Mesenchymal stem cell (in vitro differentiated cells and primary cell): ENCODE results near the gene NINL.
"Not testable (repeated sequence)": the region's sequence is repeated elsewhere in the genome, so short reads cannot be mapped to it uniquely, and the experiment has no call there.

Experiments used
- DNase-seq: peaks from one replicate; pipeline ENCODE4 v3.0.0-alpha.2; 2013
- H2AFZ ChIP-seq: one replicate; pipeline ENCODE4 v1.6.1; 2013; ENCODE audit warnings: low read depth, mild to moderate bottlenecking, control low read depth, inconsistent platforms, low read length, moderate library complexity
- H2AK5ac ChIP-seq: 2 replicates; pipeline ENCODE4 v1.6.1; 2013; ENCODE audit warnings: low read length, moderate library complexity, mild to moderate bottlenecking, inconsistent platforms; ENCODE audit not compliant: severe bottlenecking
- H2BK120ac ChIP-seq: one replicate; pipeline ENCODE4 v1.6.1; 2013; ENCODE audit warnings: low read depth, mild to moderate bottlenecking, inconsistent platforms, low read length, moderate library complexity
- H2BK12ac ChIP-seq, 2 experiments: one replicate each; pipeline ENCODE4 v1.6.1; 2013; ENCODE audit warnings: inconsistent platforms in 2 of 2, low read length in 2 of 2, mild to moderate bottlenecking in 2 of 2, moderate library complexity in 2 of 2, control low read depth in 1 of 2
- H2BK15ac ChIP-seq: one replicate; pipeline ENCODE4 v1.6.1; 2013; ENCODE audit warnings: mild to moderate bottlenecking, low read depth, inconsistent platforms; ENCODE audit not compliant: poor library complexity, severe bottlenecking
- H2BK5ac ChIP-seq: 2 replicates; pipeline ENCODE4 v1.6.1; 2013; ENCODE audit warnings: low read depth, mild to moderate bottlenecking, low read length, control low read depth, inconsistent platforms; ENCODE audit not compliant: poor library complexity, severe bottlenecking
- H3K14ac ChIP-seq, 2 experiments: one replicate each; pipeline ENCODE4 v1.6.1; 2013; ENCODE audit warnings: inconsistent platforms in 2 of 2, low read length in 2 of 2, control low read depth in 1 of 2, mild to moderate bottlenecking in 1 of 2, moderate library complexity in 1 of 2
- H3K18ac ChIP-seq, 2 experiments: one replicate each; pipeline ENCODE4 v1.6.1; 2013; ENCODE audit warnings: inconsistent platforms in 2 of 2, low read length in 2 of 2, control low read depth in 1 of 2, low read depth in 1 of 2, mild to moderate bottlenecking in 1 of 2
- H3K23ac ChIP-seq, 2 experiments: one replicate each; pipeline ENCODE4 v1.6.1; 2013; ENCODE audit warnings: inconsistent platforms in 2 of 2, low read length in 2 of 2, mild to moderate bottlenecking in 2 of 2, moderate library complexity in 2 of 2, control low read depth in 1 of 2
- H3K27ac ChIP-seq: 2 replicates; pipeline ENCODE4 v1.5.1; 2013; ENCODE audit warnings: mild to moderate bottlenecking, moderate library complexity, low read length, control low read depth, inconsistent platforms; ENCODE audit not compliant: poor library complexity, severe bottlenecking
- H3K27me3 ChIP-seq, 2 experiments: 2 replicates each; pipeline versions ENCODE4 v1.6.1 to v1.7.0; 2013; ENCODE audit warnings: low read length in 2 of 2, mild to moderate bottlenecking in 2 of 2, moderate library complexity in 2 of 2, control low read depth in 1 of 2, inconsistent platforms in 1 of 2; ENCODE audit not compliant: control insufficient read depth in 1 of 2, insufficient read depth in 1 of 2
- H3K36me3 ChIP-seq, 2 experiments: 2 replicates each; pipeline versions ENCODE4 v1.6.1 to v1.7.0; 2013; ENCODE audit warnings: low read length in 2 of 2, control low read depth in 1 of 2, inconsistent platforms in 1 of 2, low read depth in 1 of 2, mild to moderate bottlenecking in 1 of 2; ENCODE audit not compliant: insufficient read depth in 2 of 2, control insufficient read depth in 1 of 2
- H3K4ac ChIP-seq, 2 experiments: one replicate each; pipeline ENCODE4 v1.6.1; 2013; ENCODE audit warnings: inconsistent platforms in 2 of 2, low read length in 2 of 2, mild to moderate bottlenecking in 2 of 2, moderate library complexity in 2 of 2, control low read depth in 1 of 2, low read depth in 1 of 2
- H3K4me1 ChIP-seq: 2 replicates; pipeline ENCODE4 v1.6.1; 2013; ENCODE audit warnings: low read depth, low read length, control low read depth; ENCODE audit not compliant: control insufficient read depth, insufficient read depth
- H3K4me2 ChIP-seq: 2 replicates; pipeline ENCODE4 v1.6.1; 2013; ENCODE audit warnings: low read length, mild to moderate bottlenecking, inconsistent platforms; ENCODE audit not compliant: poor library complexity, severe bottlenecking
- H3K4me3 ChIP-seq, 2 experiments: 2 replicates each; pipeline versions ENCODE4 v1.5.1 to v1.7.0; 2013; ENCODE audit warnings: low read length in 2 of 2, mild to moderate bottlenecking in 2 of 2, control low read depth in 1 of 2, low read depth in 1 of 2; ENCODE audit not compliant: insufficient read depth in 1 of 2
- H3K79me1 ChIP-seq: replicated peaks from 2 replicates; pipeline ENCODE4 v1.6.1; 2013; ENCODE audit warnings: mild to moderate bottlenecking, control low read depth, low read length, inconsistent platforms; ENCODE audit not compliant: poor library complexity, severe bottlenecking
- H3K9ac ChIP-seq: 2 replicates; pipeline ENCODE4 v1.7.0; 2013; ENCODE audit warnings: mild to moderate bottlenecking, low read length, moderate library complexity
- H3K9me3 ChIP-seq: 2 replicates; pipeline ENCODE4 v1.7.0; 2013; ENCODE audit warnings: mild to moderate bottlenecking, low read length; ENCODE audit not compliant: control insufficient read depth
- H4K8ac ChIP-seq: one replicate; pipeline ENCODE4 v1.6.1; 2013; ENCODE audit warnings: inconsistent platforms, mild to moderate bottlenecking, low read length, moderate library complexity
- H4K91ac ChIP-seq: one replicate; pipeline ENCODE4 v1.6.1; 2013; ENCODE audit warnings: mild to moderate bottlenecking, low read length, inconsistent platforms
- WGBS: methylation state at CpG from one replicate; pipeline ENCODE4 v1.1.7; 2013; ENCODE audit warnings: mixed read lengths; 5-methylcytosine and 5-hydroxymethylcytosine counted together

Gene NINL

DNA sequence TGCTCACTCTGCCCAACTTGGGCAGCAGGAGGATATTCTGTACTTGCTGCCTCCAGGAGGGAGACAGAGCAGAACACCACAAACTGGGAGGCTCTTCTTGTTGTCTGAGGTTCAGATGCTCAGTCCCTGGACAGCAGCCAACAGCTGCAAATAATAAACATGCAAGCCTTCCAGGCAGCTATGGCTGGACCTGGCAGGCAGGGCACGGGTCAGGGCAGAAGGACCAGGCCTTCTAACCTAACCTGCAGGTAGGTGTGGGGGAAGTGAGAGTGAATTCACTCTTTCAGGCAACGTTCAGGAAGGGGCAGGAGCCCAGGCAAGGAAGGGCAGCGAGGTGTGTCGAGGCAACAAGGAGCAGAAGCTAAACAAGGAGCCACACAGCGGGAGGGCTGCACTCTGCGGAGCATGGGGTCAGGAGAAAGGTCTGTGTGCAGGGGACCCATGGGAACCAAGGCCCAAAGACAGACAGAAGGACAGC, 31.5 kb downstream of the NINL start:
- Histone ChIP-seq H3K14ac (no peak overlapping the region), H3K4me3 (no peak overlapping the region), H2BK120ac (no peak overlapping the region)

GRCh38 chr20:25552977-25553376, 32.4 kb downstream of the NINL start:
- Histone ChIP-seq H3K79me1 (peaks cover 41% of the 10 kb centered on the region), H2AK5ac (peak overlapping the region; percentile 75), H3K14ac (no peak overlapping the region), H2BK15ac (no peak overlapping the region), H2BK120ac (no peak overlapping the region), H4K91ac (no peak overlapping the region), H3K9me3 (no peaks in the 10 kb centered on the region), H3K4me1 (peaks cover 36% of the 10 kb centered on the region), H3K4me2 (no peak overlapping the region), H3K4me3 (no peak overlapping the region), H3K4ac (no peak overlapping the region), H3K36me3 (peaks cover 0 to under 1% of the 10 kb centered on the region in 2 experiments), H2AFZ (no peak overlapping the region), H3K23ac (no peak overlapping the region), H4K8ac (no peak overlapping the region), H3K27ac (no peak overlapping the region), H3K9ac (no peak overlapping the region), H2BK12ac (no peak overlapping the region), H2BK5ac (no peak overlapping the region), H3K27me3 (no peaks in the 10 kb centered on the region), H3K18ac (no peak overlapping the region)
- no peak for DNase-seq
- 92% methylated on average over 5 of the region's 5 CpGs for WGBS

More for the DNA sequence above, 31.5 kb downstream of the NINL start:
- H2BK12ac ChIP-seq, result no peak overlapping the region
- H3K18ac ChIP-seq, result peak overlapping the region in 1 of 2 experiments; percentile 25
- H3K79me1 ChIP-seq, result peaks cover 33% of the 10 kb centered on the region
- no peak overlapping the region for H2AK5ac ChIP-seq
- H3K23ac ChIP-seq, result no peak overlapping the region
- peak overlapping the region; percentile 7 for H3K9ac ChIP-seq
- H2BK15ac ChIP-seq, result no peak overlapping the region
- H2BK5ac ChIP-seq, result no peak overlapping the region
- H3K4ac ChIP-seq, result no peak overlapping the region
- no peak overlapping the region for H4K8ac ChIP-seq
- H4K91ac ChIP-seq, result no peak overlapping the region
- H3K4me1 ChIP-seq, result peaks cover 31% of the 10 kb centered on the region
- no peak overlapping the region for H3K4me2 ChIP-seq
- H3K27me3 ChIP-seq, result no peaks in the 10 kb centered on the region
- H3K27ac ChIP-seq, result peak overlapping the region; percentile 27
- no peaks in the 10 kb centered on the region for H3K36me3 ChIP-seq
- WGBS, result 68% methylated on average over 6 of the region's 6 CpGs
- H2AFZ ChIP-seq, result no peak overlapping the region
- H3K9me3 ChIP-seq, result no peaks in the 10 kb centered on the region
- DNase-seq, result peak; percentile 76

DNA sequence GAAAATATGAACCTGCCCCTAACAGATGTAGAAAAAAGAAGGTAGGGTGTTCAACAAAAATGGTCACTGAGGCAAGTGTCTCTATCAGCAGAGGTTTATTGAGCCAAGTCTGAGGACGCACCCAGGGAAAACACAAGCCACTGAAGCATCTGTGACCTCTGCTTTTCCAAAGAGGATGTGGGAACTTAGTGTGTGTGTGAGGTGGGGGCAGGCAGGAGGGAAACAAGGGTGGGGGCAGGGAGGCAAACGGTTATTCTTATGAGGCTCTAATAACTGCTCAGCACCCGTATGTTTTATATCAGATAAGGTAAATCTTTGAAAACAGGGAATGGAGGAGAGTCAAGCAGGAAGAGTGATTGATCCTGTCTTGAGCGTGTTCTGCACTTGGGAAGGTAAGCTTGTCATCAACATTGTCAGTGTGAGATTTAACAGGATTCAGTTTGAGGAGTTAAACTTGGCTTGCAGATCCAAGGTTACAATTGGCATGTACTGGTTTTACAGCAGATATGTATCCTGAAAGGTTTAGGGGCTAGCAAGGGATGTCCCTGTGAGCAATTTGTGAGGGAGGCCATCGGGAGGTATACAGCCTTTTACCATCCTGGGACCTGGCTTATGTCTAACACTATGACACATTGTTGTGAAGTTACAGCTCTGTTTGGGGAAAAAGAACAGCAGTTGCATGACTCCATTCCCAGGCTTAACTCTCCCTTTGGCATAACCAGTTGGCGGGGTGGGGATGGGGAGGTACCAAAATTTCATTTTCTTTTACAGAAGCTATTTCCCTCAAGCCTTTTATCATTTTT, 33.7 kb downstream of the NINL start:
- H3K14ac ChIP-seq, result no peak overlapping the region
- 12% methylated on average over 5 of the region's 6 CpGs for WGBS
- no peaks in the 10 kb centered on the region for H3K9me3 ChIP-seq

GRCh38 chr20:25550645-25551337, 34.5 kb downstream of the NINL start:
- not testable (repeated sequence) for H2BK15ac ChIP-seq, H3K4me3 ChIP-seq, H4K8ac ChIP-seq, DNase-seq, H2BK120ac ChIP-seq, H2AFZ ChIP-seq, H3K36me3 ChIP-seq, H3K4ac ChIP-seq, H3K4me2 ChIP-seq, H3K27me3 ChIP-seq, H2AK5ac ChIP-seq, H2BK5ac ChIP-seq, H3K9me3 ChIP-seq, H4K91ac ChIP-seq, H3K14ac ChIP-seq, H3K9ac ChIP-seq, H3K23ac ChIP-seq
- Histone ChIP-seq H2BK12ac (peak overlapping the region in 1 of 2 experiments; percentile 31), H3K18ac (peak overlapping the region in 1 of 2 experiments; percentile 50), H3K4me1 (peaks cover 36% of the 10 kb centered on the region), H3K79me1 (peaks cover 46% of the 10 kb centered on the region), H3K27ac (peak overlapping the region; percentile 41)
- 35% methylated on average over 2 of the region's 7 CpGs for WGBS

More for the DNA sequence above, 33.7 kb downstream of the NINL start:
- H3K36me3 ChIP-seq, result peaks cover 0 to 4% of the 10 kb centered on the region in 2 experiments
- H3K4ac ChIP-seq, result no peak overlapping the region
- H4K91ac ChIP-seq, result no peak overlapping the region
- H3K4me1 ChIP-seq, result peaks cover 36% of the 10 kb centered on the region
- no peak overlapping the region for H3K9ac ChIP-seq
- H3K27me3 ChIP-seq, result no peaks in the 10 kb centered on the region
- H3K18ac ChIP-seq, result peak overlapping the region in 1 of 2 experiments; percentile 24
- H3K4me3 ChIP-seq, result no peak overlapping the region
- H4K8ac ChIP-seq, result no peak overlapping the region
- peak; percentile 66 for DNase-seq
- H3K27ac ChIP-seq, result peak overlapping the region; percentile 41
- H2AFZ ChIP-seq, result no peak overlapping the region
- no peak overlapping the region for H2BK120ac ChIP-seq
- H2BK15ac ChIP-seq, result no peak overlapping the region
- peak overlapping the region in 1 of 2 experiments; percentile 2 for H2BK12ac ChIP-seq
- H3K4me2 ChIP-seq, result no peak overlapping the region
- H3K23ac ChIP-seq, result no peak overlapping the region
- peaks cover 44% of the 10 kb centered on the region for H3K79me1 ChIP-seq
- H2BK5ac ChIP-seq, result peak overlapping the region; percentile 26
- peak overlapping the region; percentile 90 for H2AK5ac ChIP-seq
